Heart left ventricle (tissue), 13 donors: Measurements from ENCODE around the gene NRIP2.

Experiments
- POLR2A ChIP-seq, 2 donors: fragments of 450-650 bp; IDR thresholded peaks; one replicate each; pipeline ENCODE4 v1.6.1; 2017; ENCODE audit warnings: antibody characterized with exemption in 2 of 2, mild to moderate bottlenecking in 2 of 2, moderate library complexity in 2 of 2
- TF ChIP-seq, protein P1 (sequence below), 12 donors: fragments of 200-600 bp; sonication (generic) in 4 of 12; IDR thresholded peaks; one replicate each; pipeline versions ENCODE4 v1.5.0 to v1.8.0; 2018 to 2022; ENCODE audit warnings: antibody characterized with exemption in 12 of 12, mild to moderate bottlenecking in 5 of 12
- donor health status: ischemic (EF 13 %, LVEDD 7.1; RV severe dilation, severe dysfunction).
- donor health status: DM: no; HTN: yes; CAD: no.
- donor health status: DM: no; HTN: no; CAD: no.
- donor health status: ischemic (EF 25% LVEDD 6.9; RV normal size, moderate dysfunction).
- donor health status: ischemic (EF 25% LVEDD 5.7; RV mildly dilated, moderate dysfunction).
- donor health status: ischemic (EF 35%, LVEDD 5.7; RV mildly dilated, moderate dysfunction).
- donor health status: nonischemic (EF 11% LVEDD 7.7; RV severe dilation, severe dysfunction).
- donor health status: DM: yes; HTN: yes; CAD: no.
- donor health status: PGD.
- donor health status: ischemic (EF 29% LVEDD 5.4; RV normal size, mild dysfunction).
- donor health status: nonischemic (EF 23%, LVEDD 6.1; RV moderate dilation, normal function).

GRCh38 chr12:2825132-2825531, 9.7 kb downstream of the NRIP2 start:
- TF ChIP-seq POLR2A (IDR thresholded peaks at IDR 0.05): no peak
- TF ChIP-seq, protein P1, sequence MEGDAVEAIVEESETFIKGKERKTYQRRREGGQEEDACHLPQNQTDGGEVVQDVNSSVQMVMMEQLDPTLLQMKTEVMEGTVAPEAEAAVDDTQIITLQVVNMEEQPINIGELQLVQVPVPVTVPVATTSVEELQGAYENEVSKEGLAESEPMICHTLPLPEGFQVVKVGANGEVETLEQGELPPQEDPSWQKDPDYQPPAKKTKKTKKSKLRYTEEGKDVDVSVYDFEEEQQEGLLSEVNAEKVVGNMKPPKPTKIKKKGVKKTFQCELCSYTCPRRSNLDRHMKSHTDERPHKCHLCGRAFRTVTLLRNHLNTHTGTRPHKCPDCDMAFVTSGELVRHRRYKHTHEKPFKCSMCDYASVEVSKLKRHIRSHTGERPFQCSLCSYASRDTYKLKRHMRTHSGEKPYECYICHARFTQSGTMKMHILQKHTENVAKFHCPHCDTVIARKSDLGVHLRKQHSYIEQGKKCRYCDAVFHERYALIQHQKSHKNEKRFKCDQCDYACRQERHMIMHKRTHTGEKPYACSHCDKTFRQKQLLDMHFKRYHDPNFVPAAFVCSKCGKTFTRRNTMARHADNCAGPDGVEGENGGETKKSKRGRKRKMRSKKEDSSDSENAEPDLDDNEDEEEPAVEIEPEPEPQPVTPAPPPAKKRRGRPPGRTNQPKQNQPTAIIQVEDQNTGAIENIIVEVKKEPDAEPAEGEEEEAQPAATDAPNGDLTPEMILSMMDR (IDR thresholded peaks at IDR 0.05): no peak
